Neuronal stem cell (in vitro differentiated cells): ENCODE data around the gene KCNIP4.

Source experiments
- DNase-seq: peaks from one replicate; pipeline ENCODE4 v3.0.0-alpha.2; 2013; ENCODE audit warnings: low spot score
- H2AFZ ChIP-seq: one replicate; pipeline ENCODE4 v1.6.1; 2013; ENCODE audit warnings: mild to moderate bottlenecking, low read length, inconsistent platforms
- H2AK5ac ChIP-seq: 2 replicates; pipeline ENCODE4 v1.6.1; 2013; ENCODE audit warnings: low read depth, mild to moderate bottlenecking, inconsistent platforms, low read length, moderate library complexity, mixed read lengths
- H2BK120ac ChIP-seq: 2 replicates; pipeline ENCODE4 v1.6.1; 2013; ENCODE audit warnings: low read depth, mild to moderate bottlenecking, inconsistent platforms, low read length, moderate library complexity, mixed read lengths
- H2BK12ac ChIP-seq: one replicate; pipeline ENCODE4 v1.6.1; 2013; ENCODE audit warnings: low read length, inconsistent platforms
- H2BK15ac ChIP-seq: 2 replicates; pipeline ENCODE4 v1.6.1; 2013; ENCODE audit warnings: mild to moderate bottlenecking, low read length, inconsistent platforms, mixed read lengths
- H2BK5ac ChIP-seq: one replicate; pipeline ENCODE4 v1.6.1; 2013; ENCODE audit warnings: inconsistent platforms, mild to moderate bottlenecking, low read length, moderate library complexity
- H3K14ac ChIP-seq: one replicate; pipeline ENCODE4 v1.6.1; 2013; ENCODE audit warnings: low read length, inconsistent platforms
- H3K18ac ChIP-seq: 2 replicates; pipeline ENCODE4 v1.6.1; 2013; ENCODE audit warnings: low read length, inconsistent platforms
- H3K23ac ChIP-seq: 2 replicates; pipeline ENCODE4 v1.6.1; 2013; ENCODE audit warnings: low read depth, mild to moderate bottlenecking, mixed read lengths, low read length, inconsistent platforms; ENCODE audit not compliant: poor library complexity
- H3K27ac ChIP-seq: replicated peaks from 3 replicates; pipeline ENCODE4 v1.5.1; 2013; ENCODE audit warnings: low read length, inconsistent platforms
- H3K27me3 ChIP-seq, 3 experiments: 2 replicates each; pipeline ENCODE4 v1.6.1; 2013; ENCODE audit warnings: low read length in 3 of 3, mild to moderate bottlenecking in 2 of 3, inconsistent platforms in 1 of 3, low read depth in 1 of 3, mixed read lengths in 1 of 3, moderate library complexity in 1 of 3; ENCODE audit not compliant: control insufficient read depth in 3 of 3, insufficient read depth in 3 of 3
- H3K36me3 ChIP-seq, 2 donors: replicated peaks in 1 of 2; 2 replicates each; pipeline ENCODE4 v1.6.1; 2013; ENCODE audit warnings: low read length in 2 of 2; ENCODE audit not compliant: control insufficient read depth in 2 of 2, insufficient read depth in 2 of 2
- H3K4ac ChIP-seq: 2 replicates; pipeline ENCODE4 v1.6.1; 2013; ENCODE audit warnings: inconsistent platforms, mild to moderate bottlenecking, low read length, moderate library complexity
- H3K4me1 ChIP-seq, 2 donors: 1 replicate in 1 of 2; 2 replicates in 1 of 2; pipeline ENCODE4 v1.6.1; 2013; ENCODE audit warnings: low read length in 2 of 2, low read depth in 1 of 2; ENCODE audit not compliant: control insufficient read depth in 2 of 2, insufficient read depth in 1 of 2
- H3K4me2 ChIP-seq: one replicate; pipeline ENCODE4 v1.6.1; 2013; ENCODE audit warnings: mild to moderate bottlenecking, low read length, inconsistent platforms; ENCODE audit not compliant: insufficient read depth, poor library complexity, severe bottlenecking
- H3K4me3 ChIP-seq, 2 donors: 2 replicates each; pipeline ENCODE4 v1.5.1; 2013; ENCODE audit warnings: low read length in 2 of 2, mild to moderate bottlenecking in 2 of 2, inconsistent platforms in 1 of 2, moderate library complexity in 1 of 2
- H3K79me1 ChIP-seq: one replicate; pipeline ENCODE4 v1.6.1; 2013; ENCODE audit warnings: low read depth, mild to moderate bottlenecking, inconsistent platforms, low read length, moderate library complexity
- H3K9ac ChIP-seq: one replicate; pipeline ENCODE4 v1.6.1; 2013; ENCODE audit warnings: mild to moderate bottlenecking, low read depth, low read length, inconsistent platforms; ENCODE audit not compliant: poor library complexity
- H3K9me3 ChIP-seq, 2 donors: replicated peaks in 1 of 2; 2 replicates each; pipeline versions ENCODE3 to v1.6.1; 2013; ENCODE audit warnings: low read length in 2 of 2, mild to moderate bottlenecking in 2 of 2, inconsistent platforms in 1 of 2, low read depth in 1 of 2, mixed read lengths in 1 of 2, moderate library complexity in 1 of 2; ENCODE audit not compliant: control insufficient read depth in 2 of 2, insufficient read depth in 1 of 2
- H4K8ac ChIP-seq: one replicate; pipeline ENCODE4 v1.6.1; 2013; ENCODE audit warnings: low read depth, mild to moderate bottlenecking, inconsistent platforms, low read length, moderate library complexity
- H4K91ac ChIP-seq: one replicate; pipeline ENCODE4 v1.6.1; 2013; ENCODE audit warnings: low read length, low read depth, mild to moderate bottlenecking, inconsistent platforms; ENCODE audit not compliant: poor library complexity
- WGBS, 2 donors: extraction: QIAGEN DNeasy Blood & Tissue Kit; methylation state at CpG; one replicate each; pipeline ENCODE4 v1.1.7; 2013; ENCODE audit warnings: missing lambda C conversion rate in 2 of 2, mixed read lengths in 1 of 2; ENCODE audit not compliant: insufficient read length in 2 of 2, insufficient replicate concordance in 1 of 2; ENCODE audit errors: extremely low coverage in 2 of 2; 5-methylcytosine and 5-hydroxymethylcytosine counted together

The KCNIP4 gene

GRCh38 chr4:21678711-21679110 is 269.9 kb downstream of the KCNIP4 start:
- Histone ChIP-seq H3K27ac (no peak overlapping the region), H2BK120ac (no peak overlapping the region), H3K36me3 (no peaks in the 10 kb centered on the region), H2BK15ac (no peak overlapping the region), H4K91ac (no peak overlapping the region), H3K4me2 (no peak overlapping the region), H3K14ac (no peak overlapping the region), H3K23ac (no peak overlapping the region), H3K9me3 (no peaks in the 10 kb centered on the region), H3K4me1 (no peaks in the 10 kb centered on the region), H3K4me3 (no peak overlapping the region), H3K9ac (no peak overlapping the region), H4K8ac (no peak overlapping the region), H3K18ac (no peak overlapping the region), H2BK12ac (no peak overlapping the region), H2AK5ac (no peak overlapping the region), H2BK5ac (no peak overlapping the region), H2AFZ (no peak overlapping the region), H3K79me1 (no peaks in the 10 kb centered on the region), H3K27me3 (no peaks in the 10 kb centered on the region), H3K4ac (no peak overlapping the region)
- WGBS, 2 donors, result no CpG with 5 or more reads among the region's 3 CpGs
- DNase-seq, result no peak

GRCh38 chr4:21677173-21677572 is 271.4 kb downstream of the KCNIP4 start:
- Histone ChIP-seq H2BK12ac (no peak overlapping the region), H3K4me2 (no peak overlapping the region), H3K79me1 (no peaks in the 10 kb centered on the region), H2BK5ac (no peak overlapping the region), H2BK120ac (no peak overlapping the region), H3K9ac (no peak overlapping the region), H3K23ac (no peak overlapping the region), H2AFZ (no peak overlapping the region), H4K91ac (no peak overlapping the region), H2AK5ac (no peak overlapping the region), H3K4me3 (no peak overlapping the region), H3K9me3 (no peaks in the 10 kb centered on the region), H3K36me3 (no peaks in the 10 kb centered on the region), H3K4me1 (no peaks in the 10 kb centered on the region), H3K4ac (no peak overlapping the region), H2BK15ac (no peak overlapping the region), H4K8ac (no peak overlapping the region), H3K18ac (no peak overlapping the region), H3K27me3 (no peaks in the 10 kb centered on the region), H3K27ac (no peak overlapping the region), H3K14ac (no peak overlapping the region)
- DNase-seq, result no peak

GRCh38 chr4:21664355-21664754 is 284.2 kb downstream of the KCNIP4 start:
- Histone ChIP-seq H3K4me2 (no peak overlapping the region), H2BK5ac (no peak overlapping the region), H2BK15ac (no peak overlapping the region), H4K8ac (no peak overlapping the region), H3K23ac (no peak overlapping the region), H3K4me3 (no peak overlapping the region), H3K14ac (no peak overlapping the region), H4K91ac (no peak overlapping the region), H3K9me3 (no peaks in the 10 kb centered on the region), H2BK120ac (no peak overlapping the region), H2AFZ (no peak overlapping the region), H3K9ac (no peak overlapping the region), H3K4me1 (no peaks in the 10 kb centered on the region), H2AK5ac (no peak overlapping the region), H3K18ac (no peak overlapping the region), H3K36me3 (no peaks in the 10 kb centered on the region), H3K27me3 (no peaks in the 10 kb centered on the region), H3K79me1 (no peaks in the 10 kb centered on the region), H2BK12ac (no peak overlapping the region), H3K27ac (no peak overlapping the region), H3K4ac (no peak overlapping the region)
- no peak for DNase-seq
- WGBS, 2 donors, result no CpG with 5 or more reads among the region's 2 CpGs

- no peak for DNase-seq
- Histone ChIP-seq H2AK5ac (no peak overlapping the region), H2BK15ac (no peak overlapping the region), H3K36me3 (no peaks in the 10 kb centered on the region), H3K27ac (no peak overlapping the region), H3K18ac (no peak overlapping the region), H3K23ac (no peak overlapping the region), H3K14ac (no peak overlapping the region), H3K4me3 (no peak overlapping the region), H2BK5ac (no peak overlapping the region), H2BK12ac (no peak overlapping the region), H3K27me3 (no peaks in the 10 kb centered on the region), H3K4me1 (no peaks in the 10 kb centered on the region), H2AFZ (no peak overlapping the region), H3K4me2 (no peak overlapping the region), H3K9me3 (no peaks in the 10 kb centered on the region), H4K8ac (no peak overlapping the region), H4K91ac (no peak overlapping the region), H2BK120ac (no peak overlapping the region), H3K4ac (no peak overlapping the region), H3K79me1 (no peaks in the 10 kb centered on the region), H3K9ac (no peak overlapping the region)
- WGBS, 2 donors, result no CpG with 5 or more reads among the region's 2 CpGs
These were observed 291.7 kb downstream of the KCNIP4 start for GRCh38 chr4:21656832-21657231.
